HG02798 (cell line): ENCODE measurements around the gene RMI2.
"Not testable (repeated sequence)": the region's sequence is repeated elsewhere in the genome, so short reads cannot be mapped to it uniquely, and the experiment has no call there.

Experiments used
- ATAC-seq: cut with Tn5 transposase; IDR thresholded peaks from one replicate; pipeline ENCODE4 v1.9.1; 2021; ENCODE audit warnings: mild to moderate bottlenecking; ENCODE audit not compliant: unreplicated experiment, poor library complexity

The RMI2 gene

GRCh38 chr16:11350921-11351335, 5.7 kb downstream of the RMI2 start:
- no peak for ATAC-seq

GRCh38 chr16:11353158-11353557, 7.9 kb downstream of the RMI2 start:
- no peak for ATAC-seq

- peak; percentile 28 for ATAC-seq
Observed at GRCh38 chr16:11354407-11354732, 9.1 kb downstream of the RMI2 start.

GRCh38 chr16:11354733-11355574, 9.7 kb downstream of the RMI2 start:
- peak; percentile 69 for ATAC-seq

- no peak for ATAC-seq
Observed at GRCh38 chr16:11355862-11356261, 10.6 kb downstream of the RMI2 start.

- ATAC-seq = no peak
Observed at GRCh38 chr16:11356573-11357331, 11.5 kb downstream of the RMI2 start.

GRCh38 chr16:11358531-11358930, 13.3 kb downstream of the RMI2 start:
- ATAC-seq = no peak

- ATAC-seq = no peak
Observed at GRCh38 chr16:11359370-11359769, 14.1 kb downstream of the RMI2 start.

GRCh38 chr16:11360641-11361373, 15.5 kb downstream of the RMI2 start:
- ATAC-seq = no peak

GRCh38 chr16:11361701-11362451, 16.6 kb downstream of the RMI2 start:
- ATAC-seq = no peak

GRCh38 chr16:11363927-11364258, 18.6 kb downstream of the RMI2 start:
- no peak for ATAC-seq

- no peak for ATAC-seq
Observed at GRCh38 chr16:11367483-11367906, 22.2 kb downstream of the RMI2 start.

- ATAC-seq = no peak
Observed at GRCh38 chr16:11370084-11370931, 25.0 kb downstream of the RMI2 start.

GRCh38 chr16:11370932-11371279, 25.6 kb downstream of the RMI2 start:
- not testable (repeated sequence) for ATAC-seq

GRCh38 chr16:11372073-11372828, 27.0 kb downstream of the RMI2 start:
- no peak for ATAC-seq

- ATAC-seq = no peak
Observed at GRCh38 chr16:11372829-11373306, 27.6 kb downstream of the RMI2 start.

- ATAC-seq = no peak
Observed at GRCh38 chr16:11374255-11374654, 29.0 kb downstream of the RMI2 start.

GRCh38 chr16:11377154-11377553, 31.9 kb downstream of the RMI2 start:
- no peak for ATAC-seq

GRCh38 chr16:11378951-11379350, 33.7 kb downstream of the RMI2 start:
- not testable (repeated sequence) for ATAC-seq
